Sigmoid colon (tissue), 7 donors: Measurements from ENCODE around the gene RHBDF2. TPM values are rescaled to one million over a fixed set of nuclear protein-coding genes. Genes with fewer than 3 reads are reported as not detected.

Experiments used
- DNase-seq: peaks from one replicate; pipeline ENCODE4 v3.0.0-alpha.2; 2019
- H3K27ac ChIP-seq, 4 donors: fragments of 200-600 bp; sonication (generic); one replicate each; pipeline ENCODE4 v1.5.1; 2016 to 2019; ENCODE audit warnings: mild to moderate bottlenecking in 1 of 4
- H3K27me3 ChIP-seq, 3 donors: fragments of 200-600 bp; sonication (generic); one replicate each; pipeline ENCODE4 v1.5.1; 2019; ENCODE audit warnings: mild to moderate bottlenecking in 1 of 3
- H3K36me3 ChIP-seq, 4 donors: fragments of 200-600 bp; sonication (generic); one replicate each; pipeline ENCODE4 v1.5.1; 2016 to 2019
- H3K4me1 ChIP-seq, 4 donors: fragments of 200-600 bp; sonication (generic); one replicate each; pipeline ENCODE4 v1.5.1; 2017 to 2019
- H3K4me3 ChIP-seq, 4 donors: fragments of 200-600 bp; sonication (generic); one replicate each; pipeline ENCODE4 v1.5.1; 2017 to 2019; ENCODE audit warnings: mild to moderate bottlenecking in 2 of 4, moderate library complexity in 1 of 4
- H3K9me3 ChIP-seq, 4 donors: fragments of 200-600 bp in 3 of 4; sonication (generic) in 3 of 4; one replicate each; pipeline versions ENCODE4 v1.5.1 to v1.6.1; 2013 to 2019
- EP300 ChIP-seq, 4 donors: sonication (generic); formaldehyde crosslinking; IDR thresholded peaks; one replicate each; pipeline ENCODE4 v1.6.1; 2017; ENCODE audit warnings: antibody characterized with exemption in 4 of 4
- POLR2A ChIP-seq, 2 donors: fragments of 450-650 bp; IDR thresholded peaks; one replicate each; pipeline ENCODE4 v1.6.1; 2016; ENCODE audit warnings: antibody characterized with exemption in 2 of 2, mild to moderate bottlenecking in 2 of 2, moderate library complexity in 2 of 2
- POLR2AphosphoS5 ChIP-seq, 4 donors: sonication (generic); formaldehyde crosslinking; IDR thresholded peaks; one replicate each; pipeline ENCODE4 v1.6.1; 2017; ENCODE audit warnings: antibody characterized with exemption in 4 of 4
- WGBS, 2 donors: extraction: QIAGEN DNeasy Blood & Tissue Kit; methylation state at CpG; one replicate each; pipeline ENCODE4 v1.1.7; 2013; 5-methylcytosine and 5-hydroxymethylcytosine counted together
- intact Hi-C: fragments of 100-400 bp; cut with DNase I; formaldehyde crosslinking; loops from one replicate; pipeline ENCODE4 v1.15.1; 2023
- polyA plus RNA-seq, 3 donors: library from polyadenylated mRNA; stranded (reverse); fragments of 200-250 nt; gene quantifications; one replicate each; pipeline ENCODE4 v1.2.3, GENCODE V29; 2013
- total RNA-seq, 4 donors: library from RNA; depleted of rRNA; stranded (reverse); fragments of >200 nt; gene quantifications; one replicate each; pipeline ENCODE4 v1.1.0, GENCODE V29; 2016
- TF ChIP-seq, protein P1 (sequence below), 4 experiments: fragments of 450-650 bp in 3 of 4; fragments of 200-600 bp in 1 of 4; IDR thresholded peaks; one replicate each; pipeline ENCODE4 v1.5.1; 2016 to 2019; ENCODE audit warnings: antibody characterized with exemption in 4 of 4, mild to moderate bottlenecking in 3 of 4, moderate library complexity in 2 of 4
- donor health status: healthy with polysubstance abuse.
- donor health status: Bipolar disorder and iron deficiency.
- donor health status: healthy.

Gene RHBDF2
- total and polyA plus RNA-seq, 7 donors = 1.2 to 35.7 (median 11.1) TPM

GRCh38 chr17:76531486-76532038 lies 30.3 kb upstream of the RHBDF2 start:
- intact Hi-C loops = no loop called here
- Histone ChIP-seq H3K27me3 (peaks cover 3 to 29% (median 8%) of the 10 kb centered on the region in 3 donors), H3K9me3 (no peaks in the 10 kb centered on the region), H3K27ac (peak overlapping the region; percentile 80 to 82 (median 80)), H3K4me1 (peaks cover 0 to 48% (median 38%) of the 10 kb centered on the region in 4 donors), H3K4me3 (no peak overlapping the region), H3K36me3 (no peaks in the 10 kb centered on the region)
- DNase-seq = no peak
- WGBS, 2 donors = 81 to 85% methylated on average over 18 of the region's 18 CpGs
- TF ChIP-seq, protein P1, sequence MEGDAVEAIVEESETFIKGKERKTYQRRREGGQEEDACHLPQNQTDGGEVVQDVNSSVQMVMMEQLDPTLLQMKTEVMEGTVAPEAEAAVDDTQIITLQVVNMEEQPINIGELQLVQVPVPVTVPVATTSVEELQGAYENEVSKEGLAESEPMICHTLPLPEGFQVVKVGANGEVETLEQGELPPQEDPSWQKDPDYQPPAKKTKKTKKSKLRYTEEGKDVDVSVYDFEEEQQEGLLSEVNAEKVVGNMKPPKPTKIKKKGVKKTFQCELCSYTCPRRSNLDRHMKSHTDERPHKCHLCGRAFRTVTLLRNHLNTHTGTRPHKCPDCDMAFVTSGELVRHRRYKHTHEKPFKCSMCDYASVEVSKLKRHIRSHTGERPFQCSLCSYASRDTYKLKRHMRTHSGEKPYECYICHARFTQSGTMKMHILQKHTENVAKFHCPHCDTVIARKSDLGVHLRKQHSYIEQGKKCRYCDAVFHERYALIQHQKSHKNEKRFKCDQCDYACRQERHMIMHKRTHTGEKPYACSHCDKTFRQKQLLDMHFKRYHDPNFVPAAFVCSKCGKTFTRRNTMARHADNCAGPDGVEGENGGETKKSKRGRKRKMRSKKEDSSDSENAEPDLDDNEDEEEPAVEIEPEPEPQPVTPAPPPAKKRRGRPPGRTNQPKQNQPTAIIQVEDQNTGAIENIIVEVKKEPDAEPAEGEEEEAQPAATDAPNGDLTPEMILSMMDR (IDR thresholded peaks at IDR 0.05) = no peak
- no peak for TF ChIP-seq POLR2AphosphoS5 (IDR thresholded peaks at IDR 0.05)
- TF ChIP-seq EP300 (IDR thresholded peaks at IDR 0.05) = no peak
- TF ChIP-seq POLR2A (IDR thresholded peaks at IDR 0.05) = no peak

- no peaks in the 10 kb centered on the region for H3K9me3 ChIP-seq
- H3K4me1 ChIP-seq = peaks cover 0 to 48% (median 38%) of the 10 kb centered on the region in 4 donors
- WGBS, 2 donors = 83% methylated on average over 32 of the region's 32 CpGs
- no peak for TF ChIP-seq POLR2A (IDR thresholded peaks at IDR 0.05)
- TF ChIP-seq, protein P1 (IDR thresholded peaks at IDR 0.05) = no peak
- no peak for TF ChIP-seq POLR2AphosphoS5 (IDR thresholded peaks at IDR 0.05)
- no peak for TF ChIP-seq EP300 (IDR thresholded peaks at IDR 0.05)
- no peak overlapping the region for H3K4me3 ChIP-seq
- H3K36me3 ChIP-seq = no peaks in the 10 kb centered on the region
- H3K27me3 ChIP-seq = peaks cover 2 to 25% (median 3%) of the 10 kb centered on the region in 3 donors
- H3K27ac ChIP-seq = peak overlapping the region; percentile 80 to 82 (median 80)
- intact Hi-C loops = no loop called here
- no peak for DNase-seq
These were observed 29.7 kb upstream of the RHBDF2 start for GRCh38 chr17:76530811-76531485.

DNA sequence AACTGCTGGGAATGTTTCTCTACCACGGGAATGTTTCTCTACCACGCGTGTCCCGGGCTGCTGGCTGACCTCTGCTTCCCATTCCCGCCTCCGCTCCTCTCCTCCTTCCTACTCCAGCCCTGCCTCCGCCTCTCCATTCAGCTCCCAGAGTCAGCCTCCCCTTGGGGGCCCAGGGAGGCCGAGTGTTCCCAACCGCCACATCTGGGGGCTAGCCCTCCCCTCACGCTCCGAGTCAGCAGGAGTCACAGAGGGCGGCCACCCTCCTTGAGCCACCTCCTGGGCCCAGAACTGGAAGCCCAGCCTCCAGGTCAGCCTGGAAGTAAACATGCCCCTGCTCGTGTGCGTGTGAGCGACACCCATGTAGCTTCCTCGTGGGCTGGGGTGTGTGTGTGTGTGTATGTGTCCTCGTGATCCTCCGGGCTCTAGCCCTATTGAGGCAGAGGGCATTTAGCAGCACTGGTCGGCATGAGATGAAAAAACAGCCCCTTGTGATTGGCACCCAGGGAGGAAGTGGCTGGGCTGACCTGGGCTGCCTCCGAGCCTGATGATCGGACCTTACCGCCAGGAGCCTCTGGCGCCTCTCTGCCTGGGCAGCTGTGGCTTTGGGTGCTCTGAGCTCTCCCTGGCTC lies 29.0 kb upstream of the RHBDF2 start:
- H3K4me1 ChIP-seq = peaks cover 0 to 44% (median 38%) of the 10 kb centered on the region in 4 donors
- H3K27me3 ChIP-seq = peaks cover 0 to 18% (median 3%) of the 10 kb centered on the region in 3 donors
- intact Hi-C loops = no loop called here
- no peak for TF ChIP-seq POLR2A (IDR thresholded peaks at IDR 0.05)
- TF ChIP-seq, protein P1 (IDR thresholded peaks at IDR 0.05) = no peak
- TF ChIP-seq EP300 (IDR thresholded peaks at IDR 0.05) = no peak
- no peak for TF ChIP-seq POLR2AphosphoS5 (IDR thresholded peaks at IDR 0.05)
- H3K4me3 ChIP-seq = no peak overlapping the region
- DNase-seq = peak; percentile 92
- H3K36me3 ChIP-seq = no peaks in the 10 kb centered on the region
- WGBS, 2 donors = 51 to 68% methylated on average over 23 of the region's 23 CpGs
- H3K9me3 ChIP-seq = no peaks in the 10 kb centered on the region
- H3K27ac ChIP-seq = peak overlapping the region; percentile 80 to 82 (median 80)

DNA sequence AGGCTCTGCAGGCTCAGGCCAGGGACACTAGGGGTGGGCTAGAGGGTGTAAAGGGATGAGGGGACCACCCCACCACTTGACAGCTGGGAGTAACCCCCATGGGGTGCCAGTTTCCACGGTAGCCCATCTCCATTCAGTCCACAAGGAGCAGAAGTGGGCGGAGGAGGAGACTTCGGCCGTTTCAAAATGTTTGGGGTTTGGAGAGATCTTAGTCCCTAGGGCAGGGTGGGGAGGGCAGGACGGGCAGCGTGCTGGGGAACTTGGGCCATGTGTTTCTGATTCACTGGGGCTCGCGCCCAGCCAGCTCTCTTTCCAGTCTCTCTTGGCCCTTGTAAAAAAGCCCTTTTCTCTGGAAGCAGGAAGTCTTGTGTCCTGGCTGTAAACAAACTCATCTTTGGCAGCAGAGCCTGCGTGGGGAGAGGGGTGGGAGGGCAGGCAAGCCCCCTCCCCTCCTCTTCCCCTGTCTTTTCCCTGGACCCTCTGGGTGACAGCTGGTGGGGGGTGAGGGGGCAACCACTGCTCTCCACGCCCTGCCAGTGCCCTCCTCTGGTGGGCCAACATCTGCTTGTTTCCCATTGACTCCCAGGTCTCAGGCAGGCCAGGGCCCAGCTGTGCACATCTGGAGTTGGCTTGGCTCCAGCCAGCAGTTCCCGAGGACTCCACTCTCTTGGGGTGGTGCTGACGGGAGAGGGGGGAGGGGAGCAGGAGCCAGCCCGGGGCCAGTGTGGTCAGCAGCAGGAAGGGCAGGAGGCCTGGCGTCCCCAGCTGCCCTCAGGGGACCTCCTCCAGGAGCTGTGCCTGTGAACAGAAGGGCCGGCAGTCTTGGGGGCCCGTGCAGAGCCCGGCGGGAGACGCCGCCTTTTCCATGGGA lies 28.2 kb upstream of the RHBDF2 start:
- peak overlapping the region; percentile 80 to 82 (median 80) for H3K27ac ChIP-seq
- H3K4me1 ChIP-seq = peaks cover 0 to 50% (median 45%) of the 10 kb centered on the region in 4 donors
- WGBS, 2 donors = 33 to 47% methylated on average over 20 of the region's 20 CpGs
- no peaks in the 10 kb centered on the region for H3K36me3 ChIP-seq
- DNase-seq = peak; percentile 97
- no peaks in the 10 kb centered on the region for H3K9me3 ChIP-seq
- intact Hi-C loops = no loop called here
- H3K4me3 ChIP-seq = no peak overlapping the region
- TF ChIP-seq POLR2AphosphoS5 (IDR thresholded peaks at IDR 0.05) (peak; percentile 10 to 71 (median 60)), EP300 (IDR thresholded peaks at IDR 0.05) (no peak)
- H3K27me3 ChIP-seq = peaks cover 0 to 15% (median 3%) of the 10 kb centered on the region in 3 donors
